HCT116 (cell line): ENCODE measurements around the gene SPSB3. TPM values are rescaled to one million over a fixed set of nuclear protein-coding genes. Genes with fewer than 3 reads are reported as not detected.

ENCODE experiments used
- ATAC-seq: fragments of 200-7000 bp; cut with Tn5 transposase; 2 replicates; pipeline ENCODE4 v1.9.1; 2020; ENCODE audit warnings: mild to moderate bottlenecking, moderate library complexity
- BruUV-seq: library from RNA; stranded (reverse); fragments of 400-500 nt; replicated peaks from 2 replicates; lab custom pipeline; 2021; lab: Mats Ljungman, UMichigan
- CTCF ChIA-PET: fragments of 300-600 bp; sonication (Branson Sonifier 250); formaldehyde crosslinking; loops from one replicate; lab custom pipeline; 2021; ENCODE audit warnings: antibody characterized with exemption; lab: Charles Lee
- POLR2A ChIA-PET: fragments of 300-600, 350-600 bp; sonication (Branson Sonifier 250); formaldehyde crosslinking; loops from one replicate; lab custom pipeline; 2021; ENCODE audit warnings: antibody characterized with exemption; lab: Charles Lee
- RAD21 ChIA-PET, 2 experiments: fragments of 300-600 bp; sonication (Branson Sonifier 250); formaldehyde crosslinking; loops; one replicate each; lab custom pipeline; 2023; ENCODE audit warnings: low total read pairs in 2 of 2; ENCODE audit not compliant: uncharacterized antibody in 2 of 2, unreplicated experiment in 2 of 2, low non-redundant PET in 1 of 2; lab: Charles Lee
- DNase-seq: peaks from one replicate; pipeline ENCODE4 v3.0.0-alpha.2; 2010; ENCODE audit warnings: low read depth, low spot score
- H2AFZ ChIP-seq: fragments of 200-600 bp; shearing (Covaris generic), sonication (generic); 2 replicates; pipeline ENCODE4 v1.6.1; 2017; ENCODE audit warnings: low read depth, mixed run types, mixed read lengths, antibody characterized with exemption, low read length; ENCODE audit not compliant: poor library complexity, severe bottlenecking
- H3K27ac ChIP-seq: 2 replicates; pipeline ENCODE4 v1.5.1; 2012; ENCODE audit warnings: low read depth, low read length
- H3K27me3 ChIP-seq: fragments of 200-600 bp; sonication (generic); 2 replicates; pipeline ENCODE4 v1.6.1; 2016; ENCODE audit warnings: mixed run types, low read length, mixed read lengths; ENCODE audit not compliant: insufficient read depth
- H3K36me3 ChIP-seq, 2 experiments: fragments of 200-500 bp in 1 of 2; fragments of 200-600 bp in 1 of 2; sonication (Bioruptor generic) in 1 of 2; sonication (generic) in 1 of 2; 2 replicates each; pipeline versions ENCODE4 v1.5.1 to v1.6.1; 2014 to 2016; ENCODE audit warnings: low read length in 2 of 2, inconsistent platforms in 1 of 2, mixed read lengths in 1 of 2, mixed run types in 1 of 2; ENCODE audit not compliant: insufficient read depth in 2 of 2, control insufficient read depth in 1 of 2
- H3K4me1 ChIP-seq, 2 experiments: fragments of 200-600 bp in 1 of 2; sonication (generic) in 1 of 2; 2 replicates each; pipeline versions ENCODE4 v1.5.1 to v1.6.1; 2012 to 2017; ENCODE audit warnings: low read length in 2 of 2, inconsistent platforms in 1 of 2, mild to moderate bottlenecking in 1 of 2, mixed read lengths in 1 of 2, mixed run types in 1 of 2, moderate library complexity in 1 of 2; ENCODE audit not compliant: insufficient read depth in 2 of 2, control insufficient read depth in 1 of 2
- H3K4me2 ChIP-seq: fragments of 200-600 bp; sonication (generic); 2 replicates; pipeline ENCODE4 v1.6.1; 2017; ENCODE audit warnings: mixed run types, low read length, mixed read lengths
- H3K4me3 ChIP-seq, 2 experiments: fragments of 200-600 bp in 1 of 2; sonication (generic) in 1 of 2; replicated peaks in 1 of 2; 2 replicates each; pipeline ENCODE4 v1.5.1; 2011 to 2016; ENCODE audit warnings: low read length in 2 of 2, control low read depth in 1 of 2, low read depth in 1 of 2, mild to moderate bottlenecking in 1 of 2, mixed read lengths in 1 of 2, mixed run types in 1 of 2
- H3K79me2 ChIP-seq: fragments of 200-600 bp; sonication (generic); 2 replicates; pipeline ENCODE4 v1.6.1; 2017; ENCODE audit warnings: mild to moderate bottlenecking, mixed run types, low read length, moderate library complexity, mixed read lengths; ENCODE audit not compliant: insufficient read depth
- H3K9ac ChIP-seq: fragments of 200-600 bp; sonication (generic); 2 replicates; pipeline ENCODE4 v1.6.1; 2016; ENCODE audit warnings: low read length, mixed read lengths
- H3K9me2 ChIP-seq: fragments of 200-600 bp; sonication (generic), shearing (Covaris generic); 2 replicates; pipeline ENCODE4 v1.6.1; 2017; ENCODE audit warnings: mixed run types, mild to moderate bottlenecking, moderate library complexity; ENCODE audit not compliant: insufficient read depth
- H3K9me3 ChIP-seq, 2 experiments: fragments of 200-500 bp in 1 of 2; fragments of 200-600 bp in 1 of 2; sonication (Bioruptor generic) in 1 of 2; sonication (generic) in 1 of 2; 2 replicates each; pipeline ENCODE4 v1.6.1; 2014 to 2017; ENCODE audit warnings: low read length in 2 of 2, mixed read lengths in 2 of 2, inconsistent platforms in 1 of 2, low read depth in 1 of 2, mild to moderate bottlenecking in 1 of 2, mixed run types in 1 of 2, moderate library complexity in 1 of 2; ENCODE audit not compliant: control insufficient read depth in 1 of 2, insufficient read depth in 1 of 2
- H4K20me1 ChIP-seq: fragments of 200-600 bp; sonication (generic), shearing (Covaris generic); 2 replicates; pipeline ENCODE4 v1.6.1; 2017; ENCODE audit warnings: mixed run types, mild to moderate bottlenecking, moderate library complexity; ENCODE audit not compliant: insufficient read depth
- CBX3 ChIP-seq: IDR thresholded peaks from 2 replicates; pipeline ENCODE4 v1.6.1; 2012; ENCODE audit warnings: low read depth
- CEBPB ChIP-seq: IDR thresholded peaks from 2 replicates; pipeline ENCODE4 v1.6.1; 2012; ENCODE audit warnings: low read depth
- EGR1 ChIP-seq: IDR thresholded peaks from 2 replicates; pipeline ENCODE4 v1.6.1; 2012; ENCODE audit warnings: low read depth
- ELF1 ChIP-seq: IDR thresholded peaks from 2 replicates; pipeline ENCODE4 v1.6.1; 2012; ENCODE audit warnings: low read depth, borderline replicate concordance
- EZH2 ChIP-seq: fragments of 200-600 bp; sonication (generic); IDR thresholded peaks from 2 replicates; pipeline ENCODE4 v1.6.1; 2017; ENCODE audit warnings: antibody characterized with exemption, mixed run types
- FOSL1 ChIP-seq: IDR thresholded peaks from 2 replicates; pipeline ENCODE4 v1.6.1; 2012; ENCODE audit warnings: low read depth
- JUND ChIP-seq: IDR thresholded peaks from 2 replicates; pipeline ENCODE4 v1.6.1; 2012
- POLR2A ChIP-seq: IDR thresholded peaks from 2 replicates; pipeline ENCODE4 v1.7.0; 2011; ENCODE audit warnings: borderline replicate concordance; ENCODE audit not compliant: insufficient read depth, insufficient read length; ENCODE audit errors: extremely low read depth
- POLR2AphosphoS5 ChIP-seq: IDR thresholded peaks from 2 replicates; pipeline ENCODE4 v1.6.1; 2011; ENCODE audit warnings: mild to moderate bottlenecking, low read depth, low read length, moderate library complexity
- REST ChIP-seq: IDR thresholded peaks from 2 replicates; pipeline ENCODE4 v1.6.1; 2012; ENCODE audit warnings: low read depth
- SIN3A ChIP-seq: IDR thresholded peaks from 2 replicates; pipeline ENCODE4 v1.6.1; 2012; ENCODE audit warnings: low read depth
- SP1 ChIP-seq: IDR thresholded peaks from 2 replicates; pipeline ENCODE4 v1.6.1; 2012; ENCODE audit warnings: low read depth
- SRF ChIP-seq: IDR thresholded peaks from 2 replicates; pipeline ENCODE4 v1.6.1; 2012; ENCODE audit warnings: low read depth
- ZNF274 ChIP-seq: fragments of 200-500 bp; sonication (Bioruptor generic); IDR thresholded peaks from 2 replicates; pipeline ENCODE4 v1.6.1; 2014; ENCODE audit warnings: mild to moderate bottlenecking, low read depth, low read length, inconsistent platforms
- intact Hi-C: fragments of 100-400 bp; cut with micrococcal nuclease; formaldehyde crosslinking; loops from 2 replicates; pipeline ENCODE4 v1.10.0; 2022
- total RNA-seq: library from RNA; stranded (reverse); gene quantifications from one replicate; pipeline ENCODE4 v1.2.1, GENCODE V29; 2021; ENCODE audit not compliant: unreplicated experiment
- TF ChIP-seq, protein P1 (sequence below): IDR thresholded peaks from 2 replicates; pipeline ENCODE4 v1.6.1; 2011; ENCODE audit warnings: mild to moderate bottlenecking, low read length, moderate library complexity; ENCODE audit not compliant: insufficient replicate concordance; ENCODE audit errors: extremely low read depth
- TF ChIP-seq, protein P2 (sequence below), 3 experiments: fragments of 200-600 bp in 1 of 3; sonication (generic) in 1 of 3; IDR thresholded peaks in 2 of 3; conservative IDR thresholded peaks in 1 of 3; 2 replicates each; pipeline ENCODE4 v1.5.1; 2012 to 2017; ENCODE audit warnings: low read depth in 2 of 3, low read length in 2 of 3, antibody characterized with exemption in 1 of 3, borderline replicate concordance in 1 of 3, control low read depth in 1 of 3, mild to moderate bottlenecking in 1 of 3, mixed read lengths in 1 of 3, mixed run types in 1 of 3, moderate library complexity in 1 of 3; ENCODE audit not compliant: insufficient read depth in 1 of 3
- TF ChIP-seq, protein P3 (sequence below): IDR thresholded peaks from 2 replicates; pipeline ENCODE4 v1.6.1; 2012

SPSB3 gene
- total RNA-seq, 1 experiment from 2014 or later = 31.6 TPM

DNA sequence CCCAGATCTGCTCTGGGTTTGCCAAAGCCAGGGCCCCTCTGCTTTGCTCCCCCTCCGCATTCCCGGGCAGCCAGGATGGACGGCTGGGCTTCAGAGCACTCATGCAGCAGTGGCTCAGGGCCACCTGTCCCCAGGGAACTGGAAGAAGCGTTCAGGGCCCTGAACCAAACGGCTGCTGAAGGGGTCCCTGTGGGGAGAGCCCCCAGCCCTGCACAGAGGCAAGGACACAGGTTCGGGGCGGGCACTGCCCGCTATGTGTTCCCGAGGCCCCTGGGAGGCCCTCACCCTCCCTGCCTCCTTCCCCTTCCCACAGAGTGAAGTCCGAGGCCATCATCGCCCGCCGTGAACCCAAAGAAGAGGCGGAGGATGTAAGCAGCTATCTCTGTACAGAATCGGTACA is 21.5 kb downstream of the SPSB3 start:
- no peaks in the 10 kb centered on the region for H3K9me2 ChIP-seq
- no peak overlapping the region for H3K4me3 ChIP-seq
- ChIA-PET POLR2A (no interaction called here), CTCF (no interaction called here), RAD21 (no interaction called here)
- no peaks in the 10 kb centered on the region for H4K20me1 ChIP-seq
- H3K27ac ChIP-seq = no peak overlapping the region
- H3K4me2 ChIP-seq = no peak overlapping the region
- peaks cover 5 to 13% of the 10 kb centered on the region in 2 experiments; a peak in 2 of 4 replicates for H3K36me3 ChIP-seq
- no peak overlapping the region for H2AFZ ChIP-seq
- ATAC-seq (no peak), DNase-seq (no peak)
- TF ChIP-seq SRF = no peak
- TF ChIP-seq, protein P1, sequence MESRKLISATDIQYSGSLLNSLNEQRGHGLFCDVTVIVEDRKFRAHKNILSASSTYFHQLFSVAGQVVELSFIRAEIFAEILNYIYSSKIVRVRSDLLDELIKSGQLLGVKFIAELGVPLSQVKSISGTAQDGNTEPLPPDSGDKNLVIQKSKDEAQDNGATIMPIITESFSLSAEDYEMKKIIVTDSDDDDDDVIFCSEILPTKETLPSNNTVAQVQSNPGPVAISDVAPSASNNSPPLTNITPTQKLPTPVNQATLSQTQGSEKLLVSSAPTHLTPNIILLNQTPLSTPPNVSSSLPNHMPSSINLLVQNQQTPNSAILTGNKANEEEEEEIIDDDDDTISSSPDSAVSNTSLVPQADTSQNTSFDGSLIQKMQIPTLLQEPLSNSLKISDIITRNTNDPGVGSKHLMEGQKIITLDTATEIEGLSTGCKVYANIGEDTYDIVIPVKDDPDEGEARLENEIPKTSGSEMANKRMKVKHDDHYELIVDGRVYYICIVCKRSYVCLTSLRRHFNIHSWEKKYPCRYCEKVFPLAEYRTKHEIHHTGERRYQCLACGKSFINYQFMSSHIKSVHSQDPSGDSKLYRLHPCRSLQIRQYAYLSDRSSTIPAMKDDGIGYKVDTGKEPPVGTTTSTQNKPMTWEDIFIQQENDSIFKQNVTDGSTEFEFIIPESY = no peak
- TF ChIP-seq CEBPB = no peak
- no peak for TF ChIP-seq JUND
- TF ChIP-seq EGR1 = no peak
- TF ChIP-seq SP1 = no peak
- TF ChIP-seq POLR2AphosphoS5 = no peak
- TF ChIP-seq, protein P2, sequence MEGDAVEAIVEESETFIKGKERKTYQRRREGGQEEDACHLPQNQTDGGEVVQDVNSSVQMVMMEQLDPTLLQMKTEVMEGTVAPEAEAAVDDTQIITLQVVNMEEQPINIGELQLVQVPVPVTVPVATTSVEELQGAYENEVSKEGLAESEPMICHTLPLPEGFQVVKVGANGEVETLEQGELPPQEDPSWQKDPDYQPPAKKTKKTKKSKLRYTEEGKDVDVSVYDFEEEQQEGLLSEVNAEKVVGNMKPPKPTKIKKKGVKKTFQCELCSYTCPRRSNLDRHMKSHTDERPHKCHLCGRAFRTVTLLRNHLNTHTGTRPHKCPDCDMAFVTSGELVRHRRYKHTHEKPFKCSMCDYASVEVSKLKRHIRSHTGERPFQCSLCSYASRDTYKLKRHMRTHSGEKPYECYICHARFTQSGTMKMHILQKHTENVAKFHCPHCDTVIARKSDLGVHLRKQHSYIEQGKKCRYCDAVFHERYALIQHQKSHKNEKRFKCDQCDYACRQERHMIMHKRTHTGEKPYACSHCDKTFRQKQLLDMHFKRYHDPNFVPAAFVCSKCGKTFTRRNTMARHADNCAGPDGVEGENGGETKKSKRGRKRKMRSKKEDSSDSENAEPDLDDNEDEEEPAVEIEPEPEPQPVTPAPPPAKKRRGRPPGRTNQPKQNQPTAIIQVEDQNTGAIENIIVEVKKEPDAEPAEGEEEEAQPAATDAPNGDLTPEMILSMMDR (IDR thresholded peaks at IDR 0.05 in 2 of 3, conservative IDR thresholded peaks at IDR 0.05 in 1 of 3; ENCODE audit: borderline replicate concordance in 1 of 3, insufficient read depth in 1 of 3, low read depth in 2 of 3, low read length in 2 of 3) = no peak
- no peak for TF ChIP-seq SIN3A
- no peak for TF ChIP-seq EZH2
- no peak for TF ChIP-seq ELF1
- TF ChIP-seq CBX3 = no peak
- no peak for TF ChIP-seq FOSL1
- TF ChIP-seq, protein P3, sequence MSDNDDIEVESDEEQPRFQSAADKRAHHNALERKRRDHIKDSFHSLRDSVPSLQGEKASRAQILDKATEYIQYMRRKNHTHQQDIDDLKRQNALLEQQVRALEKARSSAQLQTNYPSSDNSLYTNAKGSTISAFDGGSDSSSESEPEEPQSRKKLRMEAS = no peak
- no peak for TF ChIP-seq ZNF274
- no peak for TF ChIP-seq REST
- TF ChIP-seq POLR2A = no peak
- no TSS peak for BruUV-seq
- intact Hi-C loops = no loop called here
- H3K4me1 ChIP-seq = peaks cover 8 to 15% of the 10 kb centered on the region in 2 experiments; a peak in 3 of 4 replicates
- H3K9ac ChIP-seq = no peak overlapping the region
- no peaks in the 10 kb centered on the region for H3K9me3 ChIP-seq
- H3K27me3 ChIP-seq = no peaks in the 10 kb centered on the region
- no peaks in the 10 kb centered on the region for H3K79me2 ChIP-seq
